GM18873 (cell line): ENCODE data around the gene CCDC194.
A peak's percentile ranks its signal among the peaks of the same experiment; 100 is the strongest.

ENCODE experiments used
- ATAC-seq: cut with Tn5 transposase; IDR thresholded peaks from one replicate; pipeline ENCODE4 v1.9.1; 2021; ENCODE audit warnings: mild to moderate bottlenecking, moderate library complexity, moderate number of reproducible peaks; ENCODE audit not compliant: unreplicated experiment, low FRiP score

CCDC194 gene

DNA sequence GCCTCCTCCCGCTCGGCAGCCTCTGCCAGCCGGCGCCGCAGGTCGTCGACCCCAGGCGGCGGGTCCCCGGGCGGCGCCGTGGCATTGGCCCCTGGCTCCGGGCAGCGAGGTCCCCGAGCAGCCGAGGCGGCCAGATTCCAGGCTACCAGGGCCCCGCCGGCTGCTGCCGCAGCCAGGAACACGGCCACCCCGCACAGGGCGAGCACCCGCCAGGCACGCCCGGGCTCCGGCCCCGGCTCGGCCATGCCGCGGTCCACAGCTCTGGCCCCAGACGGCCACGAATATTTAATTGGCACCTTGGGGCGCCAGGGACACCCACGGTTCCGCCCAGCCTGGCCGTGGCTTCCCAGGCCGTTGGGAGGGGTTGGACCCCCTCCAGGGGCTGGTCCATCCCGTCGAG is at the start of gene CCDC194:
Gene CCDC194, minus strand, starts transcription at position 283 of the 400 bp plus-strand sequence. Its CDS starts 38 bp downstream, at position 245.
- no peak for ATAC-seq

- ATAC-seq: no peak
Observed at GRCh38 chr19:17441241-17442021, 47.4 kb upstream of the CCDC194 start.

GRCh38 chr19:17436874-17437267 is 42.9 kb upstream of the CCDC194 start:
- no peak for ATAC-seq

DNA sequence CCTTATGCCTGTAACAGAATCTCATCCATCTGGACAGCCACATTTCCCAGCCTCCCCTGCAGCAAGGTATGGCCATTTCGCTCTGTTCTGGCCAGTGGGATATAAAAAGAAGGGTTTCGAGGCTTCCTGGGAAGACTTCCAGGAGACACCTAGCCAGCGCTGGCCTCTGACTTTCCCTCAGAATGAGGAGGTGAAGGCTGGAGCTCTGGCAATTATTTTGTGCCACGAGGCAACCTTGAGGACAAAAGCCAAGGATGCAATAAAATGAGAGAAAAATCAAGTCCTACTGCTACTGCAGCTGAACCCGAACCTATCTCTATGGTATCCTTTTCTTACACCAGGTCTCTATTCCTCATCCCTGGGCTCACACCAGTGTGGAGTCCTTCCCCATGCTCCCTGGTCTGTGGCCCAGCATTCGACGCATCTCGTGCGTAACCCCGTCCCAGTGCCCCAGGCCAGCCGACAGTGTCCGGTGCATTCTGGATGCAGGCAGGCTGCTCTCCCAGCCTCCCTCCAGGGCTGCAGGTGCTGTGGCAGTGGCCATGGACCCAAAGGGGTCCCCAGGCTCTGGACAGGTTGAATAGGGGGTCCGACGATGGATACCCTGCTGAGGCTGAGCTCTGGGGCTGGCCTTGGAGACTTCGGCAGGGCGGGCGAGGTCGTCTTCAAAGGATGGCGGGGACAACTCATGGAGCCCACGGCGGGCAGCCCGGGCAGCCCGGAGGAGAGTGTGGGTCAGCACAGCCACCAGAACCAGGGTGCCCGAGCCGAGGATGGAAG is 42.3 kb upstream of the CCDC194 start:
- no peak for ATAC-seq

GRCh38 chr19:17435218-17435617 is 41.2 kb upstream of the CCDC194 start:
- no peak for ATAC-seq

- ATAC-seq: no peak
Observed at GRCh38 chr19:17431417-17431816, 37.4 kb upstream of the CCDC194 start.

- ATAC-seq: no peak
Observed at GRCh38 chr19:17429641-17430113, 35.7 kb upstream of the CCDC194 start.

GRCh38 chr19:17424743-17425365 is 30.9 kb upstream of the CCDC194 start:
- no peak for ATAC-seq

DNA sequence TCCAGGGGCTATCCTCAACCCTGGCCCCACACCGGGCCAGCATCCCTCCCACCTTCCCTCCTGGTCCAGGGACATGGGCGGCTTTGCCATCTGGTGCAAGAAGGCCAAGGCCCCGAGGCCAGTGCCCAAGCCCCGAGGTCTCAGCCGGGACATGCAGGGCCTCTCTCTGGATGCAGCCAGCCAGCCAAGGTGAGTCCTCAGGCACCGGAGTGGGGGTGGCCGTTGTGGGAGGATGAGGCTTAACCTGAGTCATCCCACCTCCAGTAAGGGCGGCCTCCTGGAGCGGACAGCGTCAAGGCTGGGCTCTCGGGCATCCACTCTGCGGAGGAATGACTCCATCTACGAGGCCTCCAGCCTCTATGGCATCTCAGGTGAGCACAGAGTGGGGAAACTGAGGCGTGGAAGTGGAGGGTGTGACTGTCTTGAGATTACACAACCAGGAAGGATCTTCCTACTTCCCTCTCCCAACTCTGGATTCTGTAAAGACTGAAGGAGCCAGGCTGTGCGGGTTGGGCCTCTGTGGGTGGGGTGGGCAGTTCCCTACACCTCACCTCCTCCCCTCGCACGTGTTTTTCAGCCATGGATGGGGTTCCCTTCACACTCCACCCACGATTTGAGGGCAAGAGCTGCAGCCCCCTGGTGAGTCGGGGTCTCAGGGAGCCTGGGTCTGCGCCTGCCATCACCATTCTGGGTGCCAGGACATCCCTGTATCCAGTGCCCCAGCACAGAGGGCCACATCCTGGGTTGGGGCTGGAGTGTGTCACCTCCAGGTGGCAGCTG is 29.6 kb upstream of the CCDC194 start:
- ATAC-seq: no peak

DNA sequence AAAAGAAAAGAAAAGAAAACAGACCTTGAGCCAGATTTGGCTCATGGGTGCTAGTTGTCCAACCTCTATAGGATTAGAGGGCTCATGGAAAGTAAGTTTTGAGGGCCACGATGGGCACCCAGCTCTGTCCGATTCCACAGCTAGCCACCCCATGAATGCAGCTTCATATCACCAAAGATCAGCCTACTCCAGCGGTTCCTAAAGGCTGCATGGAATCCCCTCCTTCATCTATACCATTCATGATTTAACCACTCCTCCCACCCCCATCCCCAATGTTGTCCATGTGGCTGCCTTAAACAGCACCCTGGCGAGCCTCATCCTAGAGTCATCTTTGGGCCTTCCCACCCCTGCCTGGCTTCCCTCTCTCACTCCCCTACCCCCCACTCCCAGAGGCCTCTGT is 27.9 kb upstream of the CCDC194 start:
- ATAC-seq: no peak

DNA sequence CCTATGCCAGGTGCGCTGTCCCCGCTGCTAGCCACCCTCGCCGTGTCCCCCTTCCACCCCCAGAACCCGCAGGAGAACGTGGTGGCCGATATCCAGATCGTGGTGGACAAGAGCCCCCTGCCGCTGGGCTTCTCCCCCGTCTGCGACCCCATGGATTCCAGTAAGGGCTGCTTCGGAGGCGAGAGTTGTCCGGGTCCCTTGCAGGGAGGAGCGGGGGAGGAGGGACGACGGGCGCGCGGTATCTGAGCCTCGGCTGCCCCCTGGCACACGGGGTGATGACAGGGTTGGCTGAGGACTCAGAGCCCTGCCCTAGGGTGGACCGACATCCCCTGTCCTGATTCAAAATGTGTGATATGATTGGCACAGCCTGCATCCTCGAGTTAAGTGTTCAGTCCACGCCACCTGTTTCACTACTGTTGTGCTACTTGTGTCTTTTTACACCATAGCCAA is 26.5 kb upstream of the CCDC194 start:
- ATAC-seq: no peak

- ATAC-seq: peak; percentile 67
Observed at GRCh38 chr19:17419621-17420474, 25.9 kb upstream of the CCDC194 start, which contains the start of gene MVB12A. MVB12A (plus strand) TSS chr19:17420047; CDS start chr19:17420136, 89 bp downstream.

DNA sequence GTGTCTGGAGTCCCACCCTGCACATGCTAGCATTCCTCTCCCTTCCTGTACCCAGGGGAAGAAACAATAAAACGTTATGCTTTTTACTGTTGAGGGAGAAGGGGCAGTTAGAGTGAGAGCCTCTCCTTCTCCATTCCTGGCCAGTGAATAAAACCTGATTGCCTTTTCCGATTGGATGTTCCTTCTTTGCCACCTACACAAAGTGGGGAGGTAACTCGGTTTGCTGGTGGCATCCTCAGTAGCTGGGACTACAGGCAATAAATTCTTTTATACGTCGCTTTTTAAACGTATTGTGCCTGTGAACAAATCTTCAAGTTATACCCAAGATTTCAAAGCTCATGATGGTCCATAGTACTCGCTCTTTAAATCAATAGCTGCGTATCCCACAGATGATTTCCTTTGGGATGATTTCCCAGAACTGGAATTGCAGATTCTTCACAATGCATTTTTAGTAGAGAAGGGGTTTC is 25.2 kb upstream of the CCDC194 start:
- ATAC-seq: peak; percentile 14

DNA sequence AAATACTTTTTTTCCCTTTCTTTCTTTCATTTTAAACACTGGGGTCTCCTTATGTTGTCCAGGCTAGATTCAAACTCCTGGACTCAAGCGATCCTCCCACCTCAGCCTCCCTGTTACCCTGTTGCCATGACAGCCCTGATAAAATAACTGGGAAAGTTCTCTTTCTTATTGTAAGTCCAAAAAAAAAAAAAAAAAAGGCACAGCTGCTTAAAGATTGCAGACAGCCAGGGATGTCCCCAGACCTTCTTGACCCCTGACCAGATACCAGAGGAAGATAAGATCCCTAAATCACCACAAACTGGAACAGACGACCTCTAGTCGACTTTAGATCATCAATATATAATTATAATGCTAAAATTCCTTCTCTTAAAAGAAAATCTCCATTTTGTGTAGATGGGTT is 24.7 kb upstream of the CCDC194 start:
- no peak for ATAC-seq

GRCh38 chr19:17415121-17415520 is 21.1 kb upstream of the CCDC194 start:
- no peak for ATAC-seq

DNA sequence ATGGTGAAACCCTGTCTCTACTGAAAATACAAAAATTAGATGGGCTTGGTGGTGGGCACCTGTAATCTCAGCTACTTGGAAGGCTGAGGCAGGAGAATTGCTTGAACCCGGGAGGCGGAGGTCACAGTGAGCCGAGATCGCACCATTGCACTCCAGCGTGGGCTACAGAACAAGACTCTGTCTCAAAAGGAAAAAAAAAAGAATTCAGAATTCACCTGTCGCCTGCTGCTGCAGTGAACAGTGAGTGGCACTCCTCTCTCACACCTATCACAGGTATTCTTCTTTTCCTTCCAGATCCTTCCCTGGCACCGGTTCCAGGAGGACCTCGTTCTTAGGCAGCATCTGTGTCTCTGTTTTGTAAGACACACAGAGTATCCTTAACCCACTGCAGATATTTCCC is 20.1 kb upstream of the CCDC194 start:
- no peak for ATAC-seq

GRCh38 chr19:17411801-17412200 is 17.8 kb upstream of the CCDC194 start:
- no peak for ATAC-seq

- ATAC-seq: no peak
Observed at GRCh38 chr19:17409990-17410389, 16.0 kb upstream of the CCDC194 start.

DNA sequence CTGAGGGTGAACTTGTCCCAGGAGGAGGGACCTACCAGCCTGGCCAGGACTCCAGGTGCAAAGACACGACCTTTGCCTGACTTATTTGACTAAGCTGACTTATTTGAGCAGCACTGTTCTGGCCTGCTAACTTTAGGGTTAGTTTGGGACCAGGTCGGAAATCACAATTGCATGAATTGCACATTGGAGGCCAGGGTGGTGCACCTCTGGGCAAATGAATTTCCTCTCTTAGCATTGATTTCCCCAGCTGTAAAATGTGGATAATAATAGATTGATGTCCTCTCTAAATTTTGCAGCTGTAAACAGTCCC is 12.8 kb upstream of the CCDC194 start:
- ATAC-seq: no peak
